GM10248 (cell line): ENCODE results near the gene KCNK10.

Source experiments
- CTCF ChIA-PET: fragments of 300-600 bp; sonication (Branson Sonifier 250); formaldehyde crosslinking; extraction: SDS; loops from one replicate; lab custom pipeline; 2021; ENCODE audit warnings: antibody characterized with exemption; lab: Yijun Ruan, JAX
- POLR2A ChIA-PET: fragments of 350-650 bp; sonication (Branson Sonifier 250); formaldehyde crosslinking; extraction: SDS; loops from one replicate; lab custom pipeline; 2020; ENCODE audit warnings: antibody characterized with exemption; lab: Yijun Ruan, JAX
- DNase-seq: peaks from one replicate; pipeline ENCODE4 v3.0.0; 2012; ENCODE audit errors: extremely low spot score
- CTCF ChIP-seq: IDR thresholded peaks from 2 replicates; pipeline ENCODE4 v1.5.1; 2012; ENCODE audit warnings: mild to moderate bottlenecking, low read depth; ENCODE audit errors: extremely low read depth, missing control alignments, control extremely low read depth

Gene KCNK10

GRCh38 chr14:88323086-88323522 lies at the start of gene KCNK10:
TSS of gene KCNK10 (minus strand) at chr14:88323269. CDS start at chr14:88322798, 471 bp downstream.
- POLR2A ChIA-PET = no interaction called here
- CTCF ChIA-PET = no interaction called here
- DNase-seq = no peak
- no peak for TF ChIP-seq CTCF

GRCh38 chr14:88369496-88369895 lies 46.4 kb upstream of the KCNK10 start:
- ChIA-PET CTCF (interaction anchor here (0.9 to 1.4 kb wide), 2 partner anchors 19 to 33 kb away, joined by 3 read pairs; no protein-coding TSS in a partner anchor), POLR2A (no interaction called here)
- no peak for TF ChIP-seq CTCF
- no peak for DNase-seq

GRCh38 chr14:88364710-88365413 lies 41.8 kb upstream of the KCNK10 start:
- POLR2A ChIA-PET = no interaction called here
- CTCF ChIA-PET = no interaction called here
- no peak for DNase-seq
- TF ChIP-seq CTCF = no peak

- ChIA-PET POLR2A (no interaction called here), CTCF (interaction anchor here (0.9 to 1.0 kb wide), 2 partner anchors 23 to 65 kb away, joined by 3 read pairs; no protein-coding TSS in a partner anchor)
- DNase-seq = no peak
- no peak for TF ChIP-seq CTCF
These were observed 40.6 kb upstream of the KCNK10 start for GRCh38 chr14:88363644-88364043.

- no peak for DNase-seq
- POLR2A ChIA-PET = no interaction called here
- CTCF ChIA-PET = no interaction called here
- no peak for TF ChIP-seq CTCF
These were observed 36.4 kb upstream of the KCNK10 start for GRCh38 chr14:88359500-88359899.

GRCh38 chr14:88354358-88354757 lies 31.3 kb upstream of the KCNK10 start:
- ChIA-PET CTCF (interaction anchor here (1.5 to 1.7 kb wide), 2 partner anchors 9 to 20 kb away, joined by 3 to 4 read pairs; no protein-coding TSS in a partner anchor), POLR2A (no interaction called here)
- no peak for DNase-seq
- no peak for TF ChIP-seq CTCF
